SU-DHL-6 (cell line): ENCODE measurements around the gene GVQW3.

Experiments
- EZH2phosphoT487 ChIP-seq: fragments of 200-600 bp; sonication (generic), shearing (Covaris generic); conservative IDR thresholded peaks from 2 replicates; pipeline ENCODE4 v1.6.1; 2018; ENCODE audit warnings: mild to moderate bottlenecking, antibody characterized with exemption, low read length, moderate library complexity, mixed read lengths
- TF ChIP-seq, protein P1 (sequence below): fragments of 200-600 bp; sonication (generic); IDR thresholded peaks from one replicate; pipeline ENCODE4 v1.5.1; 2017; ENCODE audit warnings: antibody characterized with exemption, mild to moderate bottlenecking, low read length, moderate library complexity; ENCODE audit not compliant: insufficient read depth, poor library complexity, severe bottlenecking

GRCh38 chr11:76436020-76436419 lies 54.9 kb downstream of the GVQW3 start:
- TF ChIP-seq, protein P1, sequence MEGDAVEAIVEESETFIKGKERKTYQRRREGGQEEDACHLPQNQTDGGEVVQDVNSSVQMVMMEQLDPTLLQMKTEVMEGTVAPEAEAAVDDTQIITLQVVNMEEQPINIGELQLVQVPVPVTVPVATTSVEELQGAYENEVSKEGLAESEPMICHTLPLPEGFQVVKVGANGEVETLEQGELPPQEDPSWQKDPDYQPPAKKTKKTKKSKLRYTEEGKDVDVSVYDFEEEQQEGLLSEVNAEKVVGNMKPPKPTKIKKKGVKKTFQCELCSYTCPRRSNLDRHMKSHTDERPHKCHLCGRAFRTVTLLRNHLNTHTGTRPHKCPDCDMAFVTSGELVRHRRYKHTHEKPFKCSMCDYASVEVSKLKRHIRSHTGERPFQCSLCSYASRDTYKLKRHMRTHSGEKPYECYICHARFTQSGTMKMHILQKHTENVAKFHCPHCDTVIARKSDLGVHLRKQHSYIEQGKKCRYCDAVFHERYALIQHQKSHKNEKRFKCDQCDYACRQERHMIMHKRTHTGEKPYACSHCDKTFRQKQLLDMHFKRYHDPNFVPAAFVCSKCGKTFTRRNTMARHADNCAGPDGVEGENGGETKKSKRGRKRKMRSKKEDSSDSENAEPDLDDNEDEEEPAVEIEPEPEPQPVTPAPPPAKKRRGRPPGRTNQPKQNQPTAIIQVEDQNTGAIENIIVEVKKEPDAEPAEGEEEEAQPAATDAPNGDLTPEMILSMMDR = no peak
- no peak for TF ChIP-seq EZH2phosphoT487
